GM18873 (cell line): ENCODE measurements around the gene SEPTIN14.
"Not testable (repeated sequence)": the region's sequence is repeated elsewhere in the genome, so short reads cannot be mapped to it uniquely, and the experiment has no call there.

Source experiments
- ATAC-seq: cut with Tn5 transposase; IDR thresholded peaks from one replicate; pipeline ENCODE4 v1.9.1; 2021; ENCODE audit warnings: mild to moderate bottlenecking, moderate library complexity, moderate number of reproducible peaks; ENCODE audit not compliant: unreplicated experiment, low FRiP score

The SEPTIN14 gene

DNA sequence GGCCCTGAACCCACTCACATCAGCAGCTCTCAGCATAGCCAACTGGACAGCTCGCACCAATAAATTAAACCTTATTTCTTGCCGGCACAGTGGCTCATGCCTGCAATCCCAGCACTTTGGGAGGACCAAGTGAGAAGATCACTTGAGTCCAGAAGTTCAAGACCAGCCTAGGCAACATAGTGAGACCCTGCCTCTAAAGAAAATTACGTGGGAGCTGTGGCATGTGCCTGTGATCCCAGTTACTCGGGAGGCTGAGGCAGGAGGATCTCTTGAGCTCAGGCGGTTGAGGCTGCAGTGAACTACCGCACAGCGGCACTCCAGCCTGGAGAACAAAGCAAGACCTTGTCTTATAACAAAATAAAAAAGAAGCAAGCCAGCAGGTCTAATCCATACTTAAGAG, 75.7 kb downstream of the SEPTIN14 start:
- ATAC-seq, result no peak

DNA sequence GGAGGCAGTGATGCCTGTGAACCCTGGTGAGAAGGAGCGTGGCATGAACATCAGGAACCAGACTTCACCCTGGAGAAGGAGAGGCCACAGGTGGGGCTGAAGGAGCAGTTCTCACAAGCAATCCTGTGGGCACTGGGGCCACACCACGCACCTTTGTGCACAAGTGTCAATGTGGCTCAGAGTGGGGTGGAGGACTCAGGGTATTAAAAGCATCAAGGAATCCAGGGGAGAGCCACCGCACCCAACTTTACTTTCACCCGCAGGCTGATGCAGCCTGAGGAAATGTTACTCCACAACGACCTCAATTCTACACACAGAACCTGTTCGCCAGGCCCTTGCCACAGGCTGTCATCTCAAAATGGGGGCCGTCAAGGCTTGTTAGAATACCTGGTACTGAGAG, 77.1 kb downstream of the SEPTIN14 start:
- ATAC-seq, result not testable (repeated sequence)

DNA sequence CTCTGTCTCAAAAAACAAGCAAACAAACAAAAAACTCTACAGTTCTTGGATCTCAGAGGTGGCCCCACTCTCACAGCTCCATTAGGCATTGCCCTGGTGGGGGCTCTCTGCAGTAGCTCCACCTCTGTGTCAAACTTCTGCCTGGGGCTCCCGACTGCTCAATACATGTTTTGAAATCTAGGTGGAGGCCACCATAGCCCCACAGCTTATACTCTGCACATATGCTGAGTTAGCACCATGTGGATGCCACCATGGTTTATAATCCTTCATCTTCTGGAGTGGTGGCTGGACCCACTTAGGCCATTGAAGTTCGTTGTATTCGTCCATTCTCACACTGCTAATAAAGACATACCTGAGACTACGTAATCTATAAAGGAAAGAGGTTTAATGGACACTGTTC, 78.4 kb downstream of the SEPTIN14 start:
- ATAC-seq, result no peak

DNA sequence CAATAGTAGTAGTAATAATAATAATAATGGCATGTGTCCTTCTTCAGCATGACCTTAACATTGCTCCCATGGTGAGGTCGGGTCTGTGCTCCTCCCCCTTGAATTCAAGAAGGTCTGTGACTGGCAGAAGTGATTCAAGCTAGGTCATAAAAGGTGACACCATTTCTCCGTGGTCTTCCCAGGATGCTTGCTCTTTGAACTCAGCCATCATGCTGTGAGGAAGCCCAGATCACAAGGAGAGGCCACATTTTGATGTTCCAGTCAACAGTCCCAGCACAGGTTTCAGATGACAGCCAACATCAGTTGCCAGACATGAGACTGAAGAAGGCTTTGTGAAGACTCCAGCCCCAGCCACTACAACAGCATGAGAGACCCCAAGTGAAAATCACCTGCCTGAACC, 83.9 kb downstream of the SEPTIN14 start:
- no peak for ATAC-seq

GRCh38 chr7:55776196-55776595, 86.4 kb downstream of the SEPTIN14 start:
- no peak for ATAC-seq

DNA sequence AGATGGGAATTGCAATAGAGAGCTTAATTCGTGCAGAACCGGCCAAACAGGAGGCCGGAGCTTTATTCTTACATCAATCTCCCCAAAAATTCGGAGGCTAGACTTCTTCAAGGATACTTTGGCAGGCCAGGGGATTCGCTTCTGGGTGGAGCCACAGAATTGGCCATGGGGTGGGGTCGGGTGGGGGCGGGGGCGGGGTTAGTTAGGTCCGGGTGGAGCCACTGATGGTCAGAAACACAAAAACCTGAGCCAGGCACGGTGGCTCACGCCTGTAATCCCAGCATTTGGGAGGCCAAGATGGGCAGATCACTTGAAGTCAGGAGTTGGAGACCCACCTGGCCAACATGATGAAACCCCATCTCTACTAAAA, 87.5 kb downstream of the SEPTIN14 start:
- no peak for ATAC-seq

DNA sequence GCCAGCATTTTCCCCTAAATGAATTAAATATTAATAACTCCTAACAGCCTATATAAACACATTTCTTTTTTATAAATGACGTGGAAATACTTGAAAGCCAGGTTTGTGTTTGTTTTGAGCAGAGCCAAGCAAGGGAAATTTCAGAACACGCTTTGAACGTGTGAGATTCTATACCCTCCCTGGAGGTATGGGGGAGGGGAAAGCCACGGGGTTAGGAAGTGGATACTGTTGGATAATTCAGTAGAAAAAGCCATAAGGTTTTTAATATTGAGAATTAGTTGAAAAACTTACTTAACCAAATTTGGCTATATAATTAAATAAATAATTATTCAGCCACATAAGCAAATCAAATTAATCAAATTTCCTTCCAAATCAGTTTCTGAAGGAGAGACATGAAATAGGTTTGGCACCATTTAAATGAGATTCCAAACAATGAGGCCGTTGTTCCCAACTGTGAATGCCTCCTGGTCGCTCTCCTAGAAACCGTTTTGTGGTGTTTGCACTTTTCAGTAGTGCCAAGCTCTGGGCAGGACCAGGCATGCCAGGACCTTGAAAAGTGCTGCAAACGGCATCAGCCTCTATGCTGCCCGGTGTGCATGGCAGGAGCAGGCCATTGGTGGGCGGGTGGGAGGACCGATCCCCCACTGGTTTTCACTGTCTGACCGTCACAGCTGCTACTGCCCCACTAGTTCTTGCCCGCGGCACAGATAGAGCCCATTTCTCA, 88.1 kb downstream of the SEPTIN14 start:
- ATAC-seq, result no peak

- no peak for ATAC-seq
These were observed 91.8 kb downstream of the SEPTIN14 start for GRCh38 chr7:55770778-55771177.

DNA sequence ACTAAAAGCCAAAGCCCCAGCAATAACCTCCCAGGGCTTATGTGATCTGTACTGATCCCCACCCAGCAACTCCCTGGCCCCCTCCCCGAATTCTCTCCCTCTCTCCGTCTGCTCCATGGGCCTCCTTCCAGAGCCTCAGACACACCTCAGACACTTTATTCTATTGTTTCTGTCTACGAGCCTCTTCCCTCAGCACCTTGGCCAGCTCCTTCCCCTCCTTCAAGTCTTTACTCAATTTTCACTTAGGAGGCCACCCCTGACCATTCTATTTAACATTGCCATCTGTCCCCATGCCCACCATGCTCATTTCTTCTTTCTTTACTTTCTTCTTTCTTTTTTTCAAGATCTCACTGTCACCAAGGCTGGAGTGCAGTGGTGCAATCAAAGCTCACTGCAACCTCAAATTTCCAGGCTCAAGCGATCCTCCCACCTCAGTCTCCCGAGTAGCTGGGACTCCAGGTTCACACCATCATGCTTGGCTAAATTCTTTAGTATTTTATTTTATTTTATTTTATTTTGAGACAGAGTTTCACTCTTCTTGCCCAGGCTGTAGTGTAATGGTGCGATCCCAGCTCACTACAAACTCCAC, 109.2 kb downstream of the SEPTIN14 start:
- ATAC-seq, result not testable (repeated sequence)

DNA sequence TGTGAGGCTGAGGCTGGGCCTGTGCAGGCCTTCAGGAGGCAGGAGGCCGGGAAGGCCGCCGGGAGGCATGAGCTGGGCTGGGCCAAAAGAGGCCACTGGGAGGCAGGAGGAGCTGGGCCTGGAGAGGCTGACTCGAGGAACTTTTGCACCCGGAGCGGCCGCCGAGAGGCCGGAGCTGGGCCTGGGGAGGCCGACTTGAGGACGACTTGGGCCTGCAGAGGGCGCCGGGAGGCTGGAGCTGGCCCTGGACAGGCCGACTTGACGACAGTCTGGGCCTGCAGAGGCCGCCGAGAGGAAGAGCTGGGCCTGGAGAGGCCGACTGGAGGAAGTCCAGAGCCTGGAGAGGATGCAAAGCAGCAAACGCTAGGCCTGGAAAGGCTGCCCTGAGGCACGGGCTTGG, 117.8 kb downstream of the SEPTIN14 start:
- not testable (repeated sequence) for ATAC-seq
